ENCODE data around the gene SAP30L.

- TF ChIP-seq POLR2A (IDR thresholded peaks at IDR 0.05; ENCODE audit: low read depth, low read length) (no peak), POLR2AphosphoS5 (IDR thresholded peaks at IDR 0.05; ENCODE audit: low read depth, low read length) (no peak), TAF1 (IDR thresholded peaks at IDR 0.05; ENCODE audit: low read depth, low read length) (no peak), SPI1 (IDR thresholded peaks at IDR 0.05; ENCODE audit: low read depth, low read length) (no peak), POU2F2 (IDR thresholded peaks at IDR 0.05; ENCODE audit: low read depth, low read length) (no peak), PAX5 (IDR thresholded peaks at IDR 0.05; ENCODE audit: insufficient read depth, low read length, severe bottlenecking) (no peak)
Measured at GRCh38 chr5:154493274-154493673, 47.5 kb downstream of the SAP30L start.

Measured in GM12891 (cell line).